GM12892 (cell line): ENCODE data around the gene PELI3.
"Not testable (repeated sequence)": the region's sequence is repeated elsewhere in the genome, so short reads cannot be mapped to it uniquely, and the experiment has no call there.

Experiments
- DNase-seq: peaks from one replicate; pipeline ENCODE4 v3.0.0; 2011; ENCODE audit not compliant: insufficient read length
- FAIRE-seq: peaks from 2 replicates; lab custom pipeline; 2011; peaks lifted over from hg19 to GRCh38; lab: Jason Lieb, UNC
- POLR2A ChIP-seq: IDR thresholded peaks from 2 replicates; pipeline ENCODE4 v1.6.1; 2011; ENCODE audit warnings: low read depth, low read length, control low read depth
- POLR2AphosphoS5 ChIP-seq: IDR thresholded peaks from 2 replicates; pipeline ENCODE4 v1.6.1; 2011; ENCODE audit warnings: low read depth, low read length, control low read depth
- TAF1 ChIP-seq: IDR thresholded peaks from 2 replicates; pipeline ENCODE4 v1.6.1; 2011; ENCODE audit warnings: low read depth, mild to moderate bottlenecking, control low read depth, low read length, borderline replicate concordance

PELI3 gene

GRCh38 chr11:66457826-66458225 lies 8.9 kb upstream of the PELI3 start:
- FAIRE-seq (no peak), DNase-seq (no peak)
- TF ChIP-seq POLR2AphosphoS5 (no peak), TAF1 (no peak), POLR2A (no peak)

GRCh38 chr11:66459138-66459778 lies 7.4 kb upstream of the PELI3 start:
- FAIRE-seq: peak; percentile 9
- TF ChIP-seq TAF1: no peak
- no peak for DNase-seq

DNA sequence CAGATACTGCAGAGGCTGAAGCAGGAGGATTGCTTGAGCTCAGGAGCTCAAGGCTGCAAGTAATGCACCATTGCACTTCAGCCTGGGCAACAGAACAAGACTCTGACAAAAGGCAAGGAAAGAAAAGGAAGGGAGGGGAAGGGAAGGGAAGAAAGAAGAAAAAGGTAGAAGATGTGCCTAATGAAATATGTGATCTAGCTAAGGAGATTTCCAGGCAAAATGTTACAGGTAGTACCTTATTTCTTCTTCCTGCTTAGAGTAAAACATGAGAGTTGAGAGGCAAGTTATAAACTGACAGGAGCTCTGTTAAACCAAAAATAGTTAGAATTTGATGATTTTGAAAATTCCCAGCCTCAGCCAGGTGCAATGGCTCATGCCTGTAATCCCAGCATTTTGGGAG lies 4.7 kb upstream of the PELI3 start:
- no peak for FAIRE-seq
- no peak for TF ChIP-seq TAF1
- TF ChIP-seq POLR2A: no peak
- no peak for TF ChIP-seq POLR2AphosphoS5
- DNase-seq: no peak

DNA sequence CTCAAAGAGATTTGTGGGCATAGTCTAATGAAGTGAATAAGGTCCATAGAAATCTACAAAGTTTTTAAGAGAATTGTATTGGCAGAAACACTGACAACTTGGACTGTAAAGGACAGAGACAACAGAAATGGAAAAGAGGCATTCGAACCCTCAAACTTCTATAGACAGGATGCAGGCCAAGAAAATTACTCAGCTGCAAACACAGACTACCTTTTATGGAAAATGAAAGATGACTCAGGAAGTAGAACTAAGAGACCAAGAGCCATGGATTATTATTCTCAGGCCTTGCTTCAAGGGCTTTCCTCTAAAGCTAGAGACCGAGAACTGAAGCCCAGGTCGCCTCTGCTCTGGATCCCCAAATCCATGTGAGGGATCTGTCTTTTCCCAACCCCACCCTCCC lies 3.8 kb upstream of the PELI3 start:
- FAIRE-seq (no peak), DNase-seq (no peak)
- TF ChIP-seq TAF1 (no peak), POLR2AphosphoS5 (no peak), POLR2A (no peak)

GRCh38 chr11:66464116-66464515 lies 2.6 kb upstream of the PELI3 start:
- not testable (repeated sequence) for FAIRE-seq, DNase-seq

GRCh38 chr11:66464916-66465315 lies 1.8 kb upstream of the PELI3 start:
- DNase-seq (no peak), FAIRE-seq (no peak)
- no peak for TF ChIP-seq TAF1
- TF ChIP-seq POLR2A: no peak
- no peak for TF ChIP-seq POLR2AphosphoS5

GRCh38 chr11:66465373-66466224 lies 1.1 kb upstream of the PELI3 start:
- no peak for FAIRE-seq
- TF ChIP-seq TAF1 (no peak), POLR2A (no peak), POLR2AphosphoS5 (no peak)
- no peak for DNase-seq

DNA sequence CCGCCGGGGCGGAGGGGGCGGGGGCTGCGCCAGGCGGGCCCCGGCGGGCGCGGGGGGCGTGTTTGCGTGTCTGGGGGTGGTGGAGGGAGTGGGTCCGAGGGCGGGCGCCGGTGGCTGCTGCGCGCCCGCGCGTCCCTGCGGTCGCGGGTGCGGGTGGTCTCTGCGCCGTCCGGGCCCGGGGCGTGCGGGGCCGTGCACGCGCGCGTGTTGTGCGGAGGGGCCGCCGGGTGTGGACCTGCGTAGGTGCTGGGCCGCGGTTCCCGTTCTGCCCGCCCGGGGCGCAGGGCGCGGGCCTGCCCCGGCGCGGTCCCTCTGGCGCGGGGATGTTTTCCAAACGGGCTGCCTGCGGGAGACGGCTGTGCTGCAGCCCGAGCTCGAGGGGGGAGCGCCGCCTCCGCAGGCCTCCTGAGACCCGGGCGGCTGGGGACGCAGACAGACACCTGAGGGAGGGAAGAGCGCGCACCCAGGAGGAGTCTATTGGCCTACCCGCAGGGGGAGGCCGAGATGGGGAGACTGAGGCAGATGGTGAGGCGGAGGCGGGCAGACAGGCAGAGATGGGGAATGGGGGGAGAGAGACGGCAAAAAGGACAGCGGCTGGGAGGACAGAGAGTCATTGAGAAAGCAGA lies 442 bp downstream of the PELI3 start:
- DNase-seq: peak; percentile 60
- FAIRE-seq: no peak
- TF ChIP-seq POLR2A (no peak), TAF1 (no peak), POLR2AphosphoS5 (no peak)

DNA sequence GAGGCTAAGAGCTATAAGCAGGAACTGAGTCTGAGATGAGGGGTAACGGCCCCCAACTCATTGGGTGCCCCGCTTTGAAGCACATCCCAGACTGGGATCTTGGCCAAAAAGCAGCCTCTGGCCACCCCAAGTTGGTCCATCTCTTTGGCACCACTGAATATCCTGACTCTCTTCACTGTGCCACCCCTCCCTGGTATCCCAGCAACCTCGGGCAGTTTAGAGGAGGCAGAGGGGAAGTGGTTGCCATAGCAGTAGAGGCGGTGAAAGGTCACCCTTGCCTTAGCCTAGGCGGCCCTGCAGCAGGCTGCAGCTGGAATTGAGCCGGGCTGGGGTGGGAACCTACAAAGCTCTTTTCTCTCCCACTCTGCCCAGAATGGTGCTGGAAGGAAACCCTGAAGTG lies 1.1 kb downstream of the PELI3 start:
- no peak for FAIRE-seq
- TF ChIP-seq POLR2A: no peak
- TF ChIP-seq TAF1: no peak
- TF ChIP-seq POLR2AphosphoS5: no peak
- DNase-seq: no peak

GRCh38 chr11:66468691-66469090 lies 2.0 kb downstream of the PELI3 start:
- DNase-seq (no peak), FAIRE-seq (no peak)
- TF ChIP-seq POLR2A: no peak
- TF ChIP-seq POLR2AphosphoS5: no peak
- no peak for TF ChIP-seq TAF1

GRCh38 chr11:66469441-66469840 lies 2.7 kb downstream of the PELI3 start:
- TF ChIP-seq POLR2A (no peak), TAF1 (no peak), POLR2AphosphoS5 (no peak)
- no peak for FAIRE-seq

GRCh38 chr11:66470015-66470414 lies 3.3 kb downstream of the PELI3 start:
- TF ChIP-seq TAF1: no peak
- TF ChIP-seq POLR2A: no peak
- TF ChIP-seq POLR2AphosphoS5: no peak
- DNase-seq (no peak), FAIRE-seq (no peak)

More at GRCh38 chr11:66469441-66469840, 2.7 kb downstream of the PELI3 start:
- DNase-seq: no peak
